Neural cell (in vitro differentiated cells): ENCODE measurements around the gene DNAJC11. TPM values are rescaled to one million over a fixed set of nuclear protein-coding genes. Genes with fewer than 3 reads are reported as not detected.

Experiments
- H2AFZ ChIP-seq: fragments of 200-600, 300-800 bp; sonication (generic), shearing (Covaris generic); 2 replicates; pipeline ENCODE4 v1.6.0; 2014; ENCODE audit warnings: low read depth, mild to moderate bottlenecking, antibody characterized with exemption, low read length, moderate library complexity
- H3F3A ChIP-seq: fragments of 200-600 bp; shearing (Covaris generic); 2 replicates; pipeline ENCODE4 v1.6.1; 2016; ENCODE audit warnings: mild to moderate bottlenecking, moderate library complexity, mixed read lengths, antibody characterized with exemption, low read length; ENCODE audit not compliant: insufficient read depth, poor library complexity, severe bottlenecking
- H3K27ac ChIP-seq: fragments of 200-600, 300-800 bp; sonication (generic), shearing (Covaris generic); 2 replicates; pipeline ENCODE4 v1.5.1; 2014; ENCODE audit warnings: mild to moderate bottlenecking, low read length, moderate library complexity
- H3K27me3 ChIP-seq: fragments of 300-800, 200-600 bp; sonication (generic), shearing (Covaris generic); 2 replicates; pipeline ENCODE4 v1.6.0; 2014; ENCODE audit warnings: mild to moderate bottlenecking, low read depth, low read length, moderate library complexity; ENCODE audit not compliant: insufficient read depth
- H3K36me3 ChIP-seq: fragments of 300-800, 200-600 bp; sonication (generic), shearing (Covaris generic); 2 replicates; pipeline ENCODE4 v1.5.1; 2014; ENCODE audit warnings: mild to moderate bottlenecking, antibody characterized with exemption, low read length, moderate library complexity; ENCODE audit not compliant: insufficient read depth
- H3K4me2 ChIP-seq: fragments of 300-800, 200-600 bp; sonication (generic), shearing (Covaris generic); 2 replicates; pipeline ENCODE4 v1.6.0; 2014; ENCODE audit warnings: mild to moderate bottlenecking, low read length
- H3K4me3 ChIP-seq: fragments of 300-800, 200-600 bp; sonication (generic), shearing (Covaris generic); 2 replicates; pipeline ENCODE4 v1.5.1; 2014; ENCODE audit warnings: mild to moderate bottlenecking, low read length, moderate library complexity
- H3K79me2 ChIP-seq: fragments of 200-600 bp; shearing (Covaris generic); replicated peaks from 2 replicates; pipeline ENCODE4 v1.6.0; 2014; ENCODE audit warnings: mild to moderate bottlenecking, low read length, moderate library complexity; ENCODE audit not compliant: insufficient read depth
- H3K9ac ChIP-seq: fragments of 300-800, 200-600 bp; sonication (generic), shearing (Covaris generic); 2 replicates; pipeline ENCODE4 v1.6.1; 2016; ENCODE audit warnings: mild to moderate bottlenecking, low read length, mixed read lengths
- H3K9me2 ChIP-seq: fragments of 200-600 bp; shearing (Covaris generic); 2 replicates; pipeline ENCODE4 v1.6.1; 2016; ENCODE audit warnings: mild to moderate bottlenecking, low read length, mixed read lengths; ENCODE audit not compliant: insufficient read depth
- H3K9me3 ChIP-seq: fragments of 200-600, 300-800 bp; sonication (generic), shearing (Covaris generic); 2 replicates; pipeline ENCODE4 v1.6.1; 2016; ENCODE audit warnings: mild to moderate bottlenecking, mixed run types, low read length, moderate library complexity, mixed read lengths
- H4K20me1 ChIP-seq: fragments of 200-600 bp; shearing (Covaris generic); 2 replicates; pipeline ENCODE4 v1.6.1; 2016; ENCODE audit warnings: mild to moderate bottlenecking, mixed run types; ENCODE audit not compliant: insufficient read depth
- EP300 ChIP-seq: fragments of 450-650 bp; conservative IDR thresholded peaks from 2 replicates; pipeline ENCODE4 v1.6.1; 2014; ENCODE audit warnings: antibody characterized with exemption, mild to moderate bottlenecking, moderate library complexity; ENCODE audit not compliant: poor library complexity, severe bottlenecking
- EZH2 ChIP-seq: fragments of 200-600, 300-800 bp; shearing (Covaris generic), sonication (generic); IDR thresholded peaks from 2 replicates; pipeline ENCODE4 v1.6.1; 2014; ENCODE audit warnings: antibody characterized with exemption, low read length, borderline replicate concordance, mild to moderate bottlenecking; ENCODE audit not compliant: insufficient read depth, poor library complexity, severe bottlenecking
- MXI1 ChIP-seq: fragments of 450-650 bp; conservative IDR thresholded peaks from 2 replicates; pipeline ENCODE4 v1.6.1; 2014; ENCODE audit warnings: antibody characterized with exemption, mild to moderate bottlenecking; ENCODE audit not compliant: poor library complexity, severe bottlenecking
- POLR2AphosphoS5 ChIP-seq: IDR thresholded peaks from 2 replicates; pipeline ENCODE4 v1.6.1; 2012
- RAD21 ChIP-seq: fragments of 450-650 bp; conservative IDR thresholded peaks from 2 replicates; pipeline ENCODE4 v1.6.1; 2014; ENCODE audit warnings: antibody characterized with exemption, mild to moderate bottlenecking, moderate library complexity
- SMC3 ChIP-seq: fragments of 450-650 bp; conservative IDR thresholded peaks from 2 replicates; pipeline ENCODE4 v1.6.1; 2014; ENCODE audit warnings: antibody characterized with exemption, mild to moderate bottlenecking, moderate library complexity; ENCODE audit not compliant: poor library complexity
- TAF1 ChIP-seq: IDR thresholded peaks from 2 replicates; pipeline ENCODE4 v1.6.1; 2012; ENCODE audit warnings: low read depth
- polyA plus RNA-seq: library from polyadenylated mRNA; depleted of rRNA; stranded (reverse); fragments of >200 nt; gene quantifications from 2 replicates; pipeline ENCODE4 v1.2.3, GENCODE V29; 2014
- TF ChIP-seq, protein P1 (sequence below): fragments of 450-650 bp; IDR thresholded peaks from 2 replicates; pipeline ENCODE4 v1.5.1; 2014; ENCODE audit warnings: antibody characterized with exemption, mild to moderate bottlenecking, moderate library complexity; ENCODE audit not compliant: poor library complexity, severe bottlenecking
- TF ChIP-seq, protein P2 (sequence below): IDR thresholded peaks from 2 replicates; pipeline ENCODE4 v1.6.1; 2012; ENCODE audit warnings: borderline replicate concordance

The DNAJC11 gene
- polyA plus RNA-seq, 1 donor from 2014 or later = 28.6 TPM

DNA sequence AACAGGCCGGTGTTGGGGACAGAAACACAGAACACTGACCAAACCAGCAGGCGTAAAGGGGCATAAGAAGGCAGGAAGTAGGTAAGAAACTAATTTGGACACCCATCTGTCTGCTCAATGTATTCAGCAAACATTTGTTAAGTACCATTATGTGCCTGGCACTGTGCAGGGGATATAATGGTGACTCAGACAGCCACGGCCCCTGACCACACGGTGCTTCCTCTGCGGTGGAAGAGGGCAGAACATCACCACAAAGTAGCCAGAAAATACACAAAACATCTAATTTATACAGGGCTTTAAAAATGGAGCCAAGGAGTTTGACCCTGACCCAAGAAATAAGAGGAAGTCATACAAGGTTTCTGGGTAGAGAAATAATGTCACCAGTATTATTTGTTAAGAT, 12.9 kb downstream of the DNAJC11 start:
- Histone ChIP-seq H3K9me2 (no peaks in the 10 kb centered on the region), H2AFZ (no peak overlapping the region), H3K27me3 (no peaks in the 10 kb centered on the region), H4K20me1 (no peaks in the 10 kb centered on the region), H3K4me2 (no peak overlapping the region), H3K9ac (no peak overlapping the region), H3K4me3 (no peak overlapping the region), H3F3A (no peaks in the 10 kb centered on the region), H3K9me3 (no peaks in the 10 kb centered on the region), H3K79me2 (no peaks in the 10 kb centered on the region), H3K36me3 (no peaks in the 10 kb centered on the region), H3K27ac (no peak overlapping the region)
- TF ChIP-seq RAD21 = no peak

DNA sequence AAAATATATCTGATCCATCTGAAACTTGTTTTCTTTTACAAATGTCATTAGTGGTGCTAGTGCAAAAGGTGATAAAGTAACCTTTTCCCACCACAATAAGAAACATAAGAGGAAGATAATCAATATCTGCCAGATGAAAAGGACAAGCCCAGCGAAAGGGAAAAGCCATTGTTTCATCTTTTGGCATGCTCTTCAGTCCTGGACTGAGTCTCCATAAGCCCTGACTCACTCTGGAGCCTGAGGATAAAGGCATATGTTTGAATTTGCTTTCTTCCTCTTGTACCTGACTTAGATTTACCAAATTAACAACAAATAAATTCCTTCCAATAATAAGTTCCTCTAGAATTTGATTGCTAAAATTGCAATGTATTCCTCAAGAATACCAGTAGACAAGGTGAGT, 13.6 kb downstream of the DNAJC11 start:
- Histone ChIP-seq H3K9ac (no peak overlapping the region), H3K4me2 (no peak overlapping the region), H2AFZ (no peak overlapping the region), H3K9me3 (no peaks in the 10 kb centered on the region), H3K27ac (no peak overlapping the region), H3K79me2 (no peaks in the 10 kb centered on the region), H4K20me1 (no peaks in the 10 kb centered on the region), H3K27me3 (no peaks in the 10 kb centered on the region), H3K9me2 (no peaks in the 10 kb centered on the region), H3K4me3 (no peak overlapping the region), H3K36me3 (no peaks in the 10 kb centered on the region), H3F3A (no peaks in the 10 kb centered on the region)
- TF ChIP-seq TAF1 = no peak
- no peak for TF ChIP-seq RAD21
- no peak for TF ChIP-seq SMC3
- no peak for TF ChIP-seq EZH2
- TF ChIP-seq, protein P1, sequence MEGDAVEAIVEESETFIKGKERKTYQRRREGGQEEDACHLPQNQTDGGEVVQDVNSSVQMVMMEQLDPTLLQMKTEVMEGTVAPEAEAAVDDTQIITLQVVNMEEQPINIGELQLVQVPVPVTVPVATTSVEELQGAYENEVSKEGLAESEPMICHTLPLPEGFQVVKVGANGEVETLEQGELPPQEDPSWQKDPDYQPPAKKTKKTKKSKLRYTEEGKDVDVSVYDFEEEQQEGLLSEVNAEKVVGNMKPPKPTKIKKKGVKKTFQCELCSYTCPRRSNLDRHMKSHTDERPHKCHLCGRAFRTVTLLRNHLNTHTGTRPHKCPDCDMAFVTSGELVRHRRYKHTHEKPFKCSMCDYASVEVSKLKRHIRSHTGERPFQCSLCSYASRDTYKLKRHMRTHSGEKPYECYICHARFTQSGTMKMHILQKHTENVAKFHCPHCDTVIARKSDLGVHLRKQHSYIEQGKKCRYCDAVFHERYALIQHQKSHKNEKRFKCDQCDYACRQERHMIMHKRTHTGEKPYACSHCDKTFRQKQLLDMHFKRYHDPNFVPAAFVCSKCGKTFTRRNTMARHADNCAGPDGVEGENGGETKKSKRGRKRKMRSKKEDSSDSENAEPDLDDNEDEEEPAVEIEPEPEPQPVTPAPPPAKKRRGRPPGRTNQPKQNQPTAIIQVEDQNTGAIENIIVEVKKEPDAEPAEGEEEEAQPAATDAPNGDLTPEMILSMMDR = no peak

DNA sequence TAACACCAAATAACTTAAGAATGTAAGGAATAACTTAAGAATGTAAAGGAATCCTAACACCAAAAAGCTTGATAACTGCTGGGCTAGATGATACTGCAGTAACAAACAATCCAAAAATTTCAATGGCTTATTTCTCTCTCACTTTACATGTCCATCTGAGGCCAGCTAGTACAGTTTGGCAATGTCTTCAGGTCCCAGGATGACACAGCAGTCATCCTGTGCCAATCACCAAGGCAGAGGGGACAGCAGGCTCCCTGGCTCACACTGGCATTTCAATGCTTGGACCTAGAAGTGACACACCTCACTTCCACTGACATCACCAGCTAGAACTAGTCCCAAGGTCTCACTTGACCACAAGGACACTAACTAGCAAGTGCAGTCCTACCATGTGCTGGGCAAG, 15.3 kb downstream of the DNAJC11 start:
- no peaks in the 10 kb centered on the region for H3K79me2 ChIP-seq
- no peaks in the 10 kb centered on the region for H4K20me1 ChIP-seq

More for the DNA sequence above, 15.3 kb downstream of the DNAJC11 start:
- H3K27me3 ChIP-seq = no peaks in the 10 kb centered on the region
- H2AFZ ChIP-seq = no peak overlapping the region
- H3F3A ChIP-seq = no peaks in the 10 kb centered on the region
- TF ChIP-seq SMC3 = no peak
- no peak for TF ChIP-seq EZH2
- TF ChIP-seq TAF1 = no peak
- TF ChIP-seq, protein P1 = no peak
- TF ChIP-seq RAD21 = no peak
- TF ChIP-seq, protein P2, sequence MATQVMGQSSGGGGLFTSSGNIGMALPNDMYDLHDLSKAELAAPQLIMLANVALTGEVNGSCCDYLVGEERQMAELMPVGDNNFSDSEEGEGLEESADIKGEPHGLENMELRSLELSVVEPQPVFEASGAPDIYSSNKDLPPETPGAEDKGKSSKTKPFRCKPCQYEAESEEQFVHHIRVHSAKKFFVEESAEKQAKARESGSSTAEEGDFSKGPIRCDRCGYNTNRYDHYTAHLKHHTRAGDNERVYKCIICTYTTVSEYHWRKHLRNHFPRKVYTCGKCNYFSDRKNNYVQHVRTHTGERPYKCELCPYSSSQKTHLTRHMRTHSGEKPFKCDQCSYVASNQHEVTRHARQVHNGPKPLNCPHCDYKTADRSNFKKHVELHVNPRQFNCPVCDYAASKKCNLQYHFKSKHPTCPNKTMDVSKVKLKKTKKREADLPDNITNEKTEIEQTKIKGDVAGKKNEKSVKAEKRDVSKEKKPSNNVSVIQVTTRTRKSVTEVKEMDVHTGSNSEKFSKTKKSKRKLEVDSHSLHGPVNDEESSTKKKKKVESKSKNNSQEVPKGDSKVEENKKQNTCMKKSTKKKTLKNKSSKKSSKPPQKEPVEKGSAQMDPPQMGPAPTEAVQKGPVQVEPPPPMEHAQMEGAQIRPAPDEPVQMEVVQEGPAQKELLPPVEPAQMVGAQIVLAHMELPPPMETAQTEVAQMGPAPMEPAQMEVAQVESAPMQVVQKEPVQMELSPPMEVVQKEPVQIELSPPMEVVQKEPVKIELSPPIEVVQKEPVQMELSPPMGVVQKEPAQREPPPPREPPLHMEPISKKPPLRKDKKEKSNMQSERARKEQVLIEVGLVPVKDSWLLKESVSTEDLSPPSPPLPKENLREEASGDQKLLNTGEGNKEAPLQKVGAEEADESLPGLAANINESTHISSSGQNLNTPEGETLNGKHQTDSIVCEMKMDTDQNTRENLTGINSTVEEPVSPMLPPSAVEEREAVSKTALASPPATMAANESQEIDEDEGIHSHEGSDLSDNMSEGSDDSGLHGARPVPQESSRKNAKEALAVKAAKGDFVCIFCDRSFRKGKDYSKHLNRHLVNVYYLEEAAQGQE = no peak
- TF ChIP-seq POLR2AphosphoS5 = no peak
- TF ChIP-seq EP300 = no peak
- TF ChIP-seq MXI1 = no peak
- H3K9me2 ChIP-seq = no peaks in the 10 kb centered on the region
- H3K36me3 ChIP-seq = no peaks in the 10 kb centered on the region
- H3K9me3 ChIP-seq = no peaks in the 10 kb centered on the region
- H3K9ac ChIP-seq = no peak overlapping the region
- H3K4me2 ChIP-seq = no peak overlapping the region
- H3K27ac ChIP-seq = no peak overlapping the region
- no peak overlapping the region for H3K4me3 ChIP-seq
